ENCODE measurements around the gene NFATC4. TPM values are rescaled to one million over a fixed set of nuclear protein-coding genes. Genes with fewer than 3 reads are reported as not detected.

NFATC4 gene
- polyA plus RNA-seq, 3 donors, result not detected

DNA sequence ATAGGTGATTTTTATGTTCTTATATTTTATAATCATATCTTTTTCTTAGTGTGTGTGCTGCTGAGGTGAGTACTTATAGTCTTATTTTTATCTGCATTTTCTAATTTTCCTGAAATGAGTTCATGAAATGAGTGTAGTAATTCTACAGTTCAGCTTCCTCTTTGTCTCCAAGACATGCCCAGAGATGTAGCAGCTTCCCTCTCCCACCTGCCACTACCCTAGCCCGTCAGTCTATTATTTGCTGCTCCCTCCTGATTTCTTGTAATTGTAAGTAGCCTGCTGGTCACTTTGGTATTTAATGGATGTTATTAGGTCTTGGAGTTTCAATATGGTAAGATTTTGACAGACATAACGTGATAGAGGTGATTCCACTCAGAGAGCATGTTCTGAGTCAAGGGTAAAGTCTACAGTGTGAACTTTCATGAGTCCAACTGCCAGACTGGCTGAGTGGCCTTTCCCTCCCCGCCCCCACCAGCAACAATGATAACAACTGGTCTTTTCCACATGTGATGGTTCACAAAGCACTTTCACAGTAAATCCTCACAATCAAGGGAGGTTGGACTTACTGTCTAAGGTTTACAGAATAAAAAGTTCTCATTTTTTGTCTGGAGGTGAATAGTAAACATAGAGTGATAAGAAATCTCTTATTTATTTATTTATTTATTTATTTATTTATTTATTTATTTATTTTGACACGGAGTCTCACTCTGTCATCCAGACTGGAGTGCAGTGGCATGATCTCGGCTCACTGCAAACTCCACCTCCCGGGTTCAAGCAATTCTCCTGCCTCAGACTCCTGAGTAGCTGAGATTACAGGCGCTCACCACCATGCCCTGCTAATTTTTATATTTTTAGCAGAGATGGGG is 24.0 kb upstream of the NFATC4 start:
- H4K20me1 ChIP-seq (ENCODE audit: insufficient read depth, low read length), result no peaks in the 10 kb centered on the region
- Mint-ChIP-seq H3K36me3 (no peaks in the 10 kb centered on the region), H3K4me3 (no peak overlapping the region), H3K9me3 (no peaks in the 10 kb centered on the region), H3K27ac (peak overlapping the region in 1 of 7 donors; percentile 45), H3K4me1 (peaks cover 27% of the 10 kb centered on the region), H3K27me3 (ENCODE audit: low read depth in 3 of 3) (peaks cover 1 to 7% (median 6%) of the 10 kb centered on the region in 3 donors)
- intact Hi-C loops (cut with micrococcal nuclease), result no loop called here
- H3K4me1 ChIP-seq (ENCODE audit: control insufficient read depth in 1 of 2, insufficient read depth in 2 of 2, low read length in 2 of 2), result peaks cover 15 to 28% of the 10 kb centered on the region in 2 donors
- no peak overlapping the region for H3K27ac ChIP-seq (ENCODE audit: low read depth in 1 of 2, low read length in 2 of 2)
- H3K27me3 ChIP-seq (ENCODE audit: control insufficient read depth in 2 of 2, insufficient read depth in 2 of 2, low read length in 2 of 2), result peaks cover 0 to 6% of the 10 kb centered on the region in 2 donors
- H3K9me3 ChIP-seq (replicated peaks in 1 of 2; ENCODE audit: control insufficient read depth in 1 of 2, insufficient read depth in 1 of 2, low read length in 2 of 2), result no peaks in the 10 kb centered on the region
- no peak overlapping the region for H3K9ac ChIP-seq (ENCODE audit: insufficient read depth, low read length, poor library complexity, severe bottlenecking)
- no CpG with 5 or more reads among the region's 7 CpGs for WGBS (ENCODE audit: insufficient coverage)
- H3K4me3 ChIP-seq (replicated peaks in 1 of 3; ENCODE audit: low read depth in 2 of 3, low read length in 3 of 3), result no peak overlapping the region
- DNase-seq, result no peak
- no peak overlapping the region for H2AFZ ChIP-seq (ENCODE audit: insufficient read depth, low read depth, low read length, poor library complexity, severe bottlenecking)
- TF ChIP-seq, protein P1, sequence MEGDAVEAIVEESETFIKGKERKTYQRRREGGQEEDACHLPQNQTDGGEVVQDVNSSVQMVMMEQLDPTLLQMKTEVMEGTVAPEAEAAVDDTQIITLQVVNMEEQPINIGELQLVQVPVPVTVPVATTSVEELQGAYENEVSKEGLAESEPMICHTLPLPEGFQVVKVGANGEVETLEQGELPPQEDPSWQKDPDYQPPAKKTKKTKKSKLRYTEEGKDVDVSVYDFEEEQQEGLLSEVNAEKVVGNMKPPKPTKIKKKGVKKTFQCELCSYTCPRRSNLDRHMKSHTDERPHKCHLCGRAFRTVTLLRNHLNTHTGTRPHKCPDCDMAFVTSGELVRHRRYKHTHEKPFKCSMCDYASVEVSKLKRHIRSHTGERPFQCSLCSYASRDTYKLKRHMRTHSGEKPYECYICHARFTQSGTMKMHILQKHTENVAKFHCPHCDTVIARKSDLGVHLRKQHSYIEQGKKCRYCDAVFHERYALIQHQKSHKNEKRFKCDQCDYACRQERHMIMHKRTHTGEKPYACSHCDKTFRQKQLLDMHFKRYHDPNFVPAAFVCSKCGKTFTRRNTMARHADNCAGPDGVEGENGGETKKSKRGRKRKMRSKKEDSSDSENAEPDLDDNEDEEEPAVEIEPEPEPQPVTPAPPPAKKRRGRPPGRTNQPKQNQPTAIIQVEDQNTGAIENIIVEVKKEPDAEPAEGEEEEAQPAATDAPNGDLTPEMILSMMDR (IDR thresholded peaks at IDR 0.05), result no peak
- H3K36me3 ChIP-seq (replicated peaks in 1 of 2; ENCODE audit: control insufficient read depth in 1 of 2, insufficient read depth in 2 of 2, low read length in 2 of 2), result no peaks in the 10 kb centered on the region
- no peak overlapping the region for H3K4me2 ChIP-seq (replicated peaks; ENCODE audit: extremely low read depth, low read length, poor library complexity, severe bottlenecking)
- H3K79me2 ChIP-seq (ENCODE audit: insufficient read depth, low read length), result peaks cover 7% of the 10 kb centered on the region

DNA sequence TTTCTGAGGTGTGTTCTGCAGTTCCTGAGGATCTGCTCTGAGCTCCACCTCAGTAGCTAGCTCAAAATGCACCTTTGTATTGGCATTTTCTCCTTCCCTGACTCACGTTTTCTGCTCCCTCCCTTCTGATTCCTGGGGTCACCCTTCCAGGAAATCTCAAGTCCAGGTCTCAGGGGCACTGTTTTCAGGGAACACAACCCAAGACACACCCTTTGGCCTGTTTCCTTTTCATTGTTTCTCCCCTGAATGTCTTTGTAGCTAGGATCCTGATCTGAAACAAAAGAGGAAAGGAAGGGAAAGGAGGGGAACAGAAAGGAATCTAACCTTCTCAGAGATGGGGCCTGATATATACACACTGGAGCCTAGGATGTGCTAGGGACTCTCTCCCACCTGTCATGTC is 20.9 kb upstream of the NFATC4 start:
- intact Hi-C loops (cut with micrococcal nuclease), result no loop called here
- Mint-ChIP-seq H3K27ac (no peak overlapping the region), H3K9me3 (peaks cover 0 to 1% (median 0%) of the 10 kb centered on the region in 7 donors), H3K27me3 (ENCODE audit: low read depth in 3 of 3) (peaks cover 5 to 24% (median 22%) of the 10 kb centered on the region in 3 donors), H3K4me1 (peaks cover 14% of the 10 kb centered on the region), H3K4me3 (no peak overlapping the region), H3K36me3 (no peaks in the 10 kb centered on the region)
- no peaks in the 10 kb centered on the region for H3K36me3 ChIP-seq (replicated peaks in 1 of 2; ENCODE audit: control insufficient read depth in 1 of 2, insufficient read depth in 2 of 2, low read length in 2 of 2)
- no peak overlapping the region for H3K9ac ChIP-seq (ENCODE audit: insufficient read depth, low read length, poor library complexity, severe bottlenecking)
- H4K20me1 ChIP-seq (ENCODE audit: insufficient read depth, low read length), result no peaks in the 10 kb centered on the region
- no peak overlapping the region for H2AFZ ChIP-seq (ENCODE audit: insufficient read depth, low read depth, low read length, poor library complexity, severe bottlenecking)
- TF ChIP-seq, protein P1 (IDR thresholded peaks at IDR 0.05), result no peak
- no peak overlapping the region for H3K4me3 ChIP-seq (replicated peaks in 1 of 3; ENCODE audit: low read depth in 2 of 3, low read length in 3 of 3)
- no peak for DNase-seq
- H3K79me2 ChIP-seq (ENCODE audit: insufficient read depth, low read length), result no peaks in the 10 kb centered on the region
- no peak overlapping the region for H3K4me2 ChIP-seq (replicated peaks; ENCODE audit: extremely low read depth, low read length, poor library complexity, severe bottlenecking)
- H3K27me3 ChIP-seq (ENCODE audit: control insufficient read depth in 2 of 2, insufficient read depth in 2 of 2, low read length in 2 of 2), result peaks cover 3 to 9% of the 10 kb centered on the region in 2 donors
- WGBS (ENCODE audit: insufficient coverage), result 80% methylated on average over 1 of the region's 1 CpG
- no peaks in the 10 kb centered on the region for H3K9me3 ChIP-seq (replicated peaks in 1 of 2; ENCODE audit: control insufficient read depth in 1 of 2, insufficient read depth in 1 of 2, low read length in 2 of 2)
- peaks cover 0 to 4% of the 10 kb centered on the region in 2 donors for H3K4me1 ChIP-seq (ENCODE audit: control insufficient read depth in 1 of 2, insufficient read depth in 2 of 2, low read length in 2 of 2)
- H3K27ac ChIP-seq (ENCODE audit: low read depth in 1 of 2, low read length in 2 of 2), result no peak overlapping the region

Measured in CD14-positive monocyte (primary cell).